ENCODE data around the gene MACROD1. TPM values are rescaled to one million over a fixed set of nuclear protein-coding genes. Genes with fewer than 3 reads are reported as not detected.

The MACROD1 gene
- total RNA-seq, 2 donors from 2014 or later: 11.0 to 25.3 TPM

DNA sequence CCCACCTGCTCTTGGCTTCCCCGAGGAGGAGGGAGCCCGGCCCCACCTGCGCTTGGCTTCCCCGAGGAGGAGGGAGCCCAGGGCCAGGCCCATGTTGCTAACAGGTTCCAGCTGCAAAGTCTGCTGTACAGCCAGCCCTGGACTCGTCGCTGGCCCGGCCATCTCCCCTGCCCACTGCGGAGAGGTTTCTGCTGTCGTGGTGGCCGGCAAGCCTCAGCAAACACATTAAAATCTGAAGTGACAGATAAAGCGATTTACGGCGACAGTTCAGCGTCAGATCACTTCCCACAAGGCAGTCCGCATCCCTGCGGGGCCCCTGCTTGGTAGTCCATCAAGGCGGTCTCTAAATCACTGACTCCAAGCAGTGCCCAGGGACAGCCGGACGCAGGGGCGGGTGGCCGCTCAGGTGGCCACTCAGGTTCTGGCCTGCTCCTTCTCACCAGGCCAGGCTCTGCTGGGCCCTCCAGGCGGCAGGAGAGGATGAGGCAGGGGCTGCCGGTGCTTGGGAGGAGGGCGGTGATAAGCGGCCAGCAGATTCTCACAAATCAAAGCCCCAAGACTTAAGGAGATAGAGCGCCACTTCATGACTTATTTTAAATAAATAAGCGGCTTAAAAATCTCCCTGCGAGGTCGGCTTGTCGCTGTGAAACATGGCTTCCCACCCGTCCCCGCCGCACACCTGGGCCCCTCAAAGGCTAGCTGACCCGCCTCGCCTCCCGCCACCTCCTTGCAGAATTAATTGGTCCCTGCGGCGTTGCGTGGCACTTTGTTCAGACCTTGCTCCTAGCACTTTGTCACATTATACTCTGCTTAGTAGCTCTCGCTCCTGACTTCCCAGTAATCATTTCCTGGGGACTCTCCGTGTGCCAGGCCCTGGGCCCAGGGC lies 21.1 kb downstream of the MACROD1 start:
- Mint-ChIP-seq H3K36me3 (no peaks in the 10 kb centered on the region), H3K9me3 (no peaks in the 10 kb centered on the region), H3K27ac (peak overlapping the region in 1 of 2 donors; percentile 25)
- ATAC-seq (no peak), DNase-seq (ENCODE audit: low spot score in 2 of 2) (no peak)

DNA sequence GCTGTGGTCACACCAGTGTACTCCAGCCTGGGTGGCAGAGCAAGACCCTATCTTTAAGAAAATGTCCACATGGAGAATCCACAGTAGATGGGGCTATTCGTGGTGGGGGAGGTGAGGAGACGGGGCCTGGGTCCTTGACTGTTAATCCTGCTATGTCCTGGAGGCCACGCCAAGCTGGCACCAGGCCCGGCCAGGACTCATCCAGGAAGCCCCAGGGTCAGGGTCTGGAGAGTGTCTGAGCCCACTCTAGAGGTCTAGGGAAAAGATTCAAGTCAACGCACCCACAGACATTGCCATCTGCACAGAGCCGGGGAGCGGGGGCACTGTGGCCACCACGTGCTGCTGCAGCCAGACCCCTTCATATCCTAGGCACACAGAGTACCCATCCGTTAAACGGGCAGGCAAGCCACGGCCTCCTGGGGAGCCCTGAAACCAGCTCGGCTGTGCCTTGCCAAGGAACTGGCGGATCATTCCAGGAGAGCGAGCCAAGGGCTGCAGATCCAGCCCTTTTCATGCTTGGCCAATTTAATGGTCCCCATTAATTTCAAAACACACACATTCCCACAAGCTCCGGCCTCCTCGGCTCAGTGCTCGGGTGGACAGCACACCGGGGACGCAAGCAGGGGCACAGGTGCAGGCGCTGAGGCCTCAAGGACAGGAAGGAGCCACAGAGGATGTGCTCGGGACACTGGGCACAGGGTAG lies 24.7 kb downstream of the MACROD1 start:
- Mint-ChIP-seq H3K9me3 (no peaks in the 10 kb centered on the region), H3K27ac (peak overlapping the region in 1 of 2 donors; percentile 72), H3K36me3 (no peaks in the 10 kb centered on the region)
- DNase-seq (ENCODE audit: low spot score in 2 of 2) (no peak), ATAC-seq (no peak)

DNA sequence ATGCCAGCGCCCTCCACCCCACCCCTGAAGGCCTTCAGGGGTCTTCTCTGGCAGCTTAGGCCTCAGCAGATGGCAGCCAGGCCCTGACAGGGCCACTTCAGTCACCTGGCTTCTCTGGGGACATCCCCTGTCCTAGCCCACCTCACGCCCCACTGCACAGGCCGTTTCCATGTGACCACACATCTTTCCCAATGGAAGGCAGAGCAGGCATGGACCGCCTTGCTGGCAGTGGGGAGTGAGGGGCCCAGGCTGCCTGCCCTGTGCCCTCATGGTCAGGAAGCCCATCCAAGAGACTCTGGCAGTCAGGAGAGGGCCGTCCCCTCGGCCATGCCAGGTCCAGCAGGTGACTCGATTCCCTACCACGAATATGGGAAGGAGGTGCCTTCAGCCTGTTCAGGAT lies 25.8 kb downstream of the MACROD1 start:
- ATAC-seq (no peak), DNase-seq (ENCODE audit: low spot score in 2 of 2) (no peak)
- no peak overlapping the region for H3K27ac Mint-ChIP-seq
- H3K9me3 Mint-ChIP-seq: no peaks in the 10 kb centered on the region
- no peaks in the 10 kb centered on the region for H3K36me3 Mint-ChIP-seq

DNA sequence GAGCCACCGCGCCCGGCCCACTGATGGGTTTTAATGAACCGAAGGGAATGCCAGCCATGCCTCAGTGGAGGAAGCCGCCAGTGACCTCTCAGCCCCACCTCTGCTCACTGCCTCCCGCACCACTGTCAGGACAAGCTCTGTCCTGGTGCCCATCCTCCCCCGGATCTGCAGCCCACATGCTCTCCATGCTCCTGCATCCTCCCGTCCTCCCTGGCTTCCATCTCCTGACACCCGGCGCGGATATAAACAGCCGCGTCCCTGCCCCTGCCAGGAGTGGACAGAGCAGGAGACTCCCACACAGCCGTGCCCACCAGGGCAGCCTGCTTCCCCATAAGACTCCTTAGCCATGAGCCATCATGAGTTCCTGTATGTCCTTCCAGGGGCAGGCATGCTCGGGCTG lies 26.9 kb downstream of the MACROD1 start:
- H3K9me3 Mint-ChIP-seq: no peaks in the 10 kb centered on the region
- no peak for ATAC-seq
- H3K36me3 Mint-ChIP-seq: no peaks in the 10 kb centered on the region
- H3K27ac Mint-ChIP-seq: no peak overlapping the region
- no peak for DNase-seq (ENCODE audit: low spot score in 2 of 2)

DNA sequence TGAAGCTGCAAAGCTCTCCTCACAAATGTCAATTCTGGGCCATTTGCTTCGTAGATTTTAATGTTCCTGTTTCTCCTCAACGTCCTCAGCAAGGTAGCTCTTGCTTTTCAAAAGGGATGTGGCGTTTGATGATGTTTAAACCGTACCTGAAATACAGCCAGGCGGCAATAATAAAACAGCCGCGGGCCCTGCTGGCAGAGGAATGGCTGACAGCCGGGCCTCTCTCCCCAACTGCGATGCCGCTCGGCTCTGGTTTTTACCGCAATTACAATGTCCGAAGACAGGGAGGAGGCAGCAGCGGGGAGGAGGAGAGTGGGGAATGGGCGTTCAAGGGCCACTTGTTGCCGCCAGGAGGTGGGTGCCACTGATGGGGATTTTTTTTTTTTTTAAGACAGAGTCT lies 27.5 kb downstream of the MACROD1 start:
- ATAC-seq (no peak), DNase-seq (ENCODE audit: low spot score in 2 of 2) (no peak)
- Mint-ChIP-seq H3K9me3 (no peaks in the 10 kb centered on the region), H3K27ac (no peak overlapping the region), H3K36me3 (no peaks in the 10 kb centered on the region)

DNA sequence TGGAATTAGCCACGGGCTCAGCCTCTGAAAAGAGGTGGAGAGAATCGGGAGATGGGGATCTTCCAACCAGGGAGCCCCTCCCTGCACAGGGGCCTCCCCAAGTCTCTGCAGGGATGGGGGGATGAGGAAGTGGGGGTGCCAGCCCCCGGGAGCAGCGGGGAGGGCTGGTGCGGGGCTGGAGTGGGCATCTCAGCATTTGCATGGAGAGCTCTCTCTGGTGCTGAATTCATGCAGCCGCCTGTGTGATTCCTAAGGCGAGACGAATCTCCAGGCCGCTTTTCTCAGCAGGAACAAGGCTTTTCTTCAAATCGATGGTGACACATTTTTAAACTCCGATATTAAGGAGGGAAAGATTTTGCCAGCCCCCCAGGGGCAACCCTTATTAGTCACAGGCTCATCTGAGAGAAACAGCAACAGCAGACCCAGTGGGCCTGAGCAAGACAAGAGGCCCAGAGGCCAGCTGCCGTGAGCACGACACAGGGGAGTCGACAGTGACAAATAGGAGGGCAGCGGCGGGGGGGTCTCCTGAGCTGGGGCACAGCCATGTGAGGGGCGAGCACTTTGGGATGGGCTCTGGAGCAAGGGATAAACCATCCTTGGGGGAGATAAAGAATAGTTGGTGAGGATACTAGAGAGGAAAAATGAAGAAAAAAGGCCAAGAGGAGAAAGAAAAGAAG lies 29.0 kb downstream of the MACROD1 start:
- no peaks in the 10 kb centered on the region for H3K36me3 Mint-ChIP-seq

DNA sequence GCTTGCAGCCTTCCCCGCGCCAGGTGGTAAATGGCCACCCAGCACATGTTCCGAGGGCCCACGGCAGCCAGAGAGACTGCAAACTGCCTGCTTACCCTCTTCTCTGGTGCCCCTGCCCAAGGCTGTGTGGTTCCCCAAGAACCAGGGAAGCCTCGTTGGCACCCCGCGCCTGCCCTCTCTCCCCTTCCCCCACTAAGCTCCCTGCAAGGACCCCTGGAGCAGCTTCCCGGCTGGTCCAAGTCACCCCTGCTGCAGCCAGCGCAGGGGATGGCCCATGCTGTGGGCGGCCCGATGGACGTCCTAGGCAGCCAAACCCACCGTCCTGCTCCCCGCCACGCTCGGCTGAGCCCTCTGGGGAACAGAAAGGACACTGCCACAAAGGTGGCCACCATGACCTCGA lies 30.2 kb downstream of the MACROD1 start:
- H3K36me3 Mint-ChIP-seq: no peaks in the 10 kb centered on the region
- no peak for ATAC-seq
- no peak overlapping the region for H3K27ac Mint-ChIP-seq
- H3K9me3 Mint-ChIP-seq: no peaks in the 10 kb centered on the region
- DNase-seq (ENCODE audit: low spot score in 2 of 2): no peak

More for the DNA sequence above, 29.0 kb downstream of the MACROD1 start:
- no peak for ATAC-seq
- no peak for DNase-seq (ENCODE audit: low spot score in 2 of 2)
- no peaks in the 10 kb centered on the region for H3K9me3 Mint-ChIP-seq
- H3K27ac Mint-ChIP-seq: no peak overlapping the region

DNA sequence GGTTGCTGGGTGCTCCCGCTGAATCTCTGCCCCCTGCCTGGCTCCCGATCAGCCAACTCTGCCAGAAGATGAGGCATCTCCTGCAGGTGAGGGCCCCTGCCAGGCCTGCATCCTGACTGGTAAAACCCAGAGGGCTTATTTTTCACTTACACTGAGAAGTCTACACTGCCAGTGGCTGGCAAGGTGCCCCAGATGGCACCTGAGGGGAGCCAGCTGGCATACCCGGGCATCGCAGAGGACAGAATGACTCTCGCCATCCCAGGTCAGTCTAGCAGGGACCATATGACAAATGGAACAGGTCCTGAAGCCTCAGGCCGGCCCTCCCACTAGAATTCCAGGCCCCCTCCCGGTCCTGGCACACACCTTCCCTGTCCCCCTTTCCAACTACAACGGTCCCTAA lies 30.9 kb downstream of the MACROD1 start:
- no peaks in the 10 kb centered on the region for H3K36me3 Mint-ChIP-seq
- no peak for DNase-seq (ENCODE audit: low spot score in 2 of 2)
- H3K27ac Mint-ChIP-seq: no peak overlapping the region
- H3K9me3 Mint-ChIP-seq: no peaks in the 10 kb centered on the region
- no peak for ATAC-seq

DNA sequence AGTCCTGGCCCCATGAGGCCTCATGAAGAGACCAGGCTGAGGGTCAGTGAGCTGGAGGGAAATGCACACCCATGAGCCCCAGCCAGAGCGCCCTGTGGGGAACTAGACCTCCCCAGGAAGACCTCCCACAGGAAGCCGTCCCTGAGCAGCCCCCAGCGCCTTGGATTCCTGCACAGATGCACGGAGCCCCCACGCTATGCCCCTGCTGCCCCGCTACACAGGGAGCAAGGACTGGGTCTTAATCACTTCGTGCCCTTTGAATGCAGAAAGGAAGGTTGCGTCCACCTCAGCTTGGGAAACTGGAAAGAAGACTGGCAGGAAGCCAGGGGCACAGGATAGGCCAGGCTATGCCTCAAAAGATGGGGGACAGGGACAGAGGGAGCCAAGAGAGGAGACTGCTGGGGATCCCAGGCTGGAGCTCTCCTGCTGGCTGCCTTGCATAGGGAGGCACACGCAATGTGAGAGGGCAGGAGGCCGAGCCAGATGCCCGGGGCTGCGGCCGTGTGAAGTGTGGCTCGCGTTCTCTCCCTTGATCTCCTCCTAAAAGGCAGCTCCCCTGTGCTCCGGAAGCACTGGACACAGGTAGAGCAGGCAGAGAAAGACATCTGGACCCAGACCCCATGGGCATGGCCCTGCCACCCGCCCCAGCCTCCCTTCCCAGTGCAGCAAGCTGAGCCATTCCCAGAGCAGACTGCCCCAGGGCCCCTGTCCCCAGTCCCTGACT lies 32.8 kb downstream of the MACROD1 start:
- ATAC-seq (no peak), DNase-seq (ENCODE audit: low spot score in 2 of 2) (no peak)
- no peaks in the 10 kb centered on the region for H3K9me3 Mint-ChIP-seq
- no peaks in the 10 kb centered on the region for H3K36me3 Mint-ChIP-seq
- peak overlapping the region in 1 of 2 donors; percentile 29 for H3K27ac Mint-ChIP-seq

DNA sequence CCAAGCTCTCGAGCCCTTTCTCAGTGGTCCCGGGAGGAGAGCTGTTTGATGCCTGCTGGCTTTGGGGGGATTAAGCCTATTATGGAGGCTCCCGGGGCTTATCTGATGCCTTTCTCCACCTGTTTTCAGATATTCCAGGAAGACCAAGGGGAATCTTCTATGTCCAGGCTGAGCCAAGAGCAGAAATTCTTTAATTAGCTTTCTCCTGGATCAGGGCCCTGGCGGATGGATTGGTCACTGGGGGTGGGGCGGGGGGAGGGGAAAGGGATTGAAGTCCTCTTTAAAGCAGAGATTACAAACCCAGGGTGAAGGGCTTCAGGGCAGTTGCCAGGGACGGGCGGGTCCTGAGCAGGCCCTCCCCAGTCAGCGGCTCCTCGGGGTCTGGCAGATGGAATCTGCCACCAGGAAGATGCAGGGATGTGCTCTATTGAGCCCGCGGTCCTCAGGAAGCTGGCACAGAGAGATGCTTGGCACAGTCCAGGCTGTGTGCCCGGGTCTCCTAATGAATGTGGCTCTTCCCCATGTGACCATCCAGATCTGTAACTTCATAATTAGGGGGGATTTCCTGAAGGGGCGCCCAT lies 33.6 kb downstream of the MACROD1 start:
- no peaks in the 10 kb centered on the region for H3K9me3 Mint-ChIP-seq
- no peak for DNase-seq (ENCODE audit: low spot score in 2 of 2)
- no peak for ATAC-seq
- no peak overlapping the region for H3K27ac Mint-ChIP-seq
- H3K36me3 Mint-ChIP-seq: no peaks in the 10 kb centered on the region

DNA sequence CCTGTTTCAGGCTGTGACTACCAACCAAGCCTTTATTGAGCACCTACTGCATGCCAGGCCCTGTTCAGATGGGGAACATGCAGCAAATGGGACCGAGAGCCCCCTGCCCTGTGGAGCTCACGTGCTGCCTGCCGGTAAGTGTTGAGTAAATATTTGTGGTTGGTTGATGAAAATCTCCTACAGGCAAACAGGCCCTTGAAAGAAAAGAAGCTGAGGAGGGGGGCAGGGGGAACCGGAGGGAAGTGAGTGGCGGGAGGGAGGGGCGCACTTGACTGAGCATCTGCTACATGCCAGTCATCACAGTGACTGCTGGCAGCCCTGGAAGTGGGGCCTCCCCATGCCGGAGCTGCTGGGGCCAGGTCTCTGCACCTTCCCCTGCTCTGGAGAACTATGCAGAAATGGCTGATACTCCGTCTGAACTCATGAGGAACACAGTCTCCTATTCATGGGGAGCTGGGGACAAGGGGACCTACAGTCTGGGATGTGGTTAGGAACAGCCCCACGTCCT lies 34.2 kb downstream of the MACROD1 start:
- Mint-ChIP-seq H3K27ac (no peak overlapping the region), H3K36me3 (no peaks in the 10 kb centered on the region), H3K9me3 (no peaks in the 10 kb centered on the region)
- no peak for DNase-seq (ENCODE audit: low spot score in 2 of 2)
- ATAC-seq: no peak

DNA sequence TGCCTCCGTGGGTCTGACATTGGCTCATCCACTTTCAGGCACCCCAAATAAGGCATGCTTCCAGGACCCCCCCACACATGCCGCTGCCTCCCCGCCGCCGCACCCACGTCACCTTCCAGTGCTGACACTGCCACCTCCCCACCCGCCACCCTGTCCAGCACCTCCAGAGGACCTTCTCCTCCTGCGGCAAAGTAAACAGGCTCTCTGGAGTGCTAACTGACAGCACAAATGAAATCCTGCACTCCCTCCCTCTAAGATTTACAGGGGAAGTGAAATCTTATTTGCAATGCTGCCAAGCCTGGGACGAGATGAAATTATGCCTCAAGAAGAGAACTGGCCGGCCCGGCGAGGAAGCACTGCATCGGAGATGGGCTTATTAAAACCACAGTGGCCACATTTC lies 35.3 kb downstream of the MACROD1 start:
- H3K9me3 Mint-ChIP-seq: no peaks in the 10 kb centered on the region
- no peaks in the 10 kb centered on the region for H3K36me3 Mint-ChIP-seq
- H3K27ac Mint-ChIP-seq: no peak overlapping the region
- no peak for DNase-seq (ENCODE audit: low spot score in 2 of 2)
- no peak for ATAC-seq

DNA sequence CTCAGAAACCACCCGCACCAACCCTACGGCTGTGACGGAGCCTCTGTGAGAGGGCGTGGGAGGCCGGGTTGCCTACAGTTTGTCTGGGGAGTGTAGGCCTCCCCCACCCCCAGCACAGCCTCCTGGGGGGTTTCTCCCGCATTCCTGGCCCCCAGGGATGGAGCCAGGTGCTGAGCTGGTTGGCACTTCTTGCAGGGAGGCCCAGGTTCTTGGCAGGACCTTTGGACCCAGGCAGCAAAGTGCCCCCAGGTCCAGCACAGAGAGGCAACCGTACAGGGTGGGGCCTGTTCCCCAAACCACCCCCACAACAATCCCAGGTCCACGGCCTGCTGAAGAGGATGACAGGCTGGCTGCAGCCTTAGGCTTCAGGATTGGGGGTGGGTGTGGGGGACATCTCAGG lies 36.5 kb downstream of the MACROD1 start:
- no peaks in the 10 kb centered on the region for H3K36me3 Mint-ChIP-seq
- no peak overlapping the region for H3K27ac Mint-ChIP-seq
- no peaks in the 10 kb centered on the region for H3K9me3 Mint-ChIP-seq
- no peak for DNase-seq (ENCODE audit: low spot score in 2 of 2)
- ATAC-seq: no peak

DNA sequence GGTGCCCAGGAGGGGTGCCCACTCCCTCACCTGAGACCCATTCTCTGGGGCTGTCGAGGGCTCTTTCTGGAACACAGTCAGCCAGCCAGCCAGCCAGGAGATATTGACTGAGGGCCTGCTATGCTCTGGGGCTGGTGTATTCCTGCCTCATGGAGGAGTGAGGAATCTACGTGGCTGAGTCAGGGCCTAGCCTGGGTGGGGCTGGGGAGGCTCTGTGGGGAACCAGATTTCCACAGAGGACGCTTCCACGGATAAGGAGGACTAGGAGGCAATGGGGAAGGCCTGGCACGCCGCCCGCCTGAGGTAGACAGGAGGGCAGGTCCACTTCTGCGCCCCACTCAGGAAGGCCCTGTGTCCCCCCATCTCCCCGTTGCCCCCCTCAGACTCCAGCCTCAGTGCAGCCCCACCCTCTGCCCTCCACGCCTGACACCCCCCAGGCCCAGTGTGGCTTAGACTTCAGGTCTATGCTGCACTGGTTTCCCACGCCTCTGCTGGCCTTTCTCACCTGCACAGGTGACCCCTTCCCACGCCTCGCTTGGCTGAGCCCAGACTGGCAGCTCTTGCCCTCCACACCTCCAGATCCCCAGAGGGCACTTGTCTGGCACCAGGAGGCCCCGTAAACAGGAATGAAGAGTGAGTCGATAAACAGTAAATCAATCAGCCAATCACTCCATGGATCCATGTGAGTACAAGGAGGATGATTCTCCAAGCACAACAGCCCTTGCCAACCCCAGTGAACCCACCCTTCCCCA lies 37.5 kb downstream of the MACROD1 start:
- DNase-seq (ENCODE audit: low spot score in 2 of 2) (no peak), ATAC-seq (no peak)
- Mint-ChIP-seq H3K27ac (no peak overlapping the region), H3K36me3 (no peaks in the 10 kb centered on the region), H3K9me3 (no peaks in the 10 kb centered on the region)

DNA sequence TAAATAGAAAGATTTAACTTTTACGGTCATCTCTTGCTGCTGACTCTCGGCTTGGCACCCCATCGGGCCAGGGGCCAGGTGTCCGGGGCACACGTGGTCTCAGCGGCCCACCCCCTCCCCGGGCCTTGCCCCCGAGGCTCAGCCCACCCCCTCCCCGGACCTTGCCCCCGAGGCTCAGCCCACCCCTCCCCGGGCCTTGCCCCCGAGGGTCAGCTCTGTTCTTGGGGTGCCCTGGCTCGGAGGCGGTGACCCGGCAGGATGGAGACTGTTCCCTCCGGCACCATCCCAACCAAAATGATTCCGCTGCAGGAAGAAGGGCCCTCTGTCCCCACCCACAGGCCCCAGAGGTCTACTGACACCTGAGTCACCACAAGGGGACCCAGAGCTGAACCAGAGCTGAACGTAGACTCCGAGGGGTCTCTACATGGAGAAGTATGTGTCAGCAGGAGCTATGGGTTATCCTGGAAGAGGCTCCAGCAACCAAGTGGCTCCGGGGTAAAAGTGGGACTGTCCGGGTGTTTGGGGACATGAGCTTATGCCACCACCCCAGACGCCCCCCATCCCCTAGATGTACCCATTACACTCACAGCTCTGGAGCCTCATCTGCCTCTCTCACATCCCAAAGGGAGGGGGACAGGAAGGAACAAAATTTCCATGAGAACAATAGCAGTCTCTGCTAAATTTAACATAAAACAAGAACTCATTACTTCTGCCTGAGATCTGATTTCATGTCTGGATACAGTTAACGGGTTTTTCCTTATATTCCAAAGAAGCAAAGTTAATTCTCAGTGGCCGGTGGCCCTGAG lies 38.4 kb downstream of the MACROD1 start:
- ATAC-seq (no peak), DNase-seq (ENCODE audit: low spot score in 2 of 2) (no peak)
- no peaks in the 10 kb centered on the region for H3K9me3 Mint-ChIP-seq
- no peak overlapping the region for H3K27ac Mint-ChIP-seq
- no peaks in the 10 kb centered on the region for H3K36me3 Mint-ChIP-seq
